Kidney (tissue), 14 donors: Measurements from ENCODE around the gene FCN2. TPM values are rescaled to one million over a fixed set of nuclear protein-coding genes. Genes with fewer than 3 reads are reported as not detected.
A peak's percentile ranks its signal among the peaks of the same experiment; 100 is the strongest.

Experiments
- DNase-seq, 5 donors: peaks; one replicate each; pipeline ENCODE4 v3.0.0-alpha.2; 2013 to 2020
- FAIRE-seq: peaks from 2 replicates; lab custom pipeline; 2012; peaks lifted over from hg19 to GRCh38; lab: Jason Lieb, UNC
- H3K27ac ChIP-seq, 2 donors: one replicate each; pipeline ENCODE4 v1.7.0; 2013; ENCODE audit warnings: low read depth in 2 of 2, low read length in 2 of 2, inconsistent platforms in 1 of 2
- H3K27me3 ChIP-seq: one replicate; pipeline ENCODE4 v1.7.1; 2013; ENCODE audit warnings: low read length, inconsistent platforms; ENCODE audit not compliant: control insufficient read depth, insufficient read depth
- H3K36me3 ChIP-seq, 3 donors: one replicate each; pipeline versions ENCODE4 v1.7.0 to v1.7.1; 2013; ENCODE audit warnings: low read length in 3 of 3, control low read depth in 1 of 3, inconsistent platforms in 1 of 3; ENCODE audit not compliant: insufficient read depth in 3 of 3, control insufficient read depth in 2 of 3
- H3K4me1 ChIP-seq, 3 donors: one replicate each; pipeline versions ENCODE4 v1.7.0 to v1.7.1; 2013; ENCODE audit warnings: low read length in 3 of 3, inconsistent platforms in 1 of 3, low read depth in 1 of 3; ENCODE audit not compliant: control insufficient read depth in 2 of 3, insufficient read depth in 2 of 3
- H3K4me3 ChIP-seq, 3 donors: one replicate each; pipeline versions ENCODE4 v1.7.0 to v1.8.1; 2013; ENCODE audit warnings: low read length in 3 of 3, control low read depth in 1 of 3, inconsistent platforms in 1 of 3
- H3K9ac ChIP-seq, 3 donors: one replicate each; pipeline versions ENCODE4 v1.7.0 to v1.7.1; 2013; ENCODE audit warnings: low read length in 3 of 3, control low read depth in 1 of 3, inconsistent platforms in 1 of 3
- H3K9me3 ChIP-seq, 3 donors: one replicate each; pipeline versions ENCODE4 v1.7.0 to v1.7.1; 2013; ENCODE audit warnings: low read length in 3 of 3, control low read depth in 1 of 3, inconsistent platforms in 1 of 3; ENCODE audit not compliant: control insufficient read depth in 2 of 3, insufficient read depth in 1 of 3
- CTCF ChIP-seq: IDR thresholded peaks from 3 replicates; pipeline ENCODE4 v1.5.1; 2012; ENCODE audit warnings: mild to moderate bottlenecking, moderate library complexity, borderline replicate concordance; ENCODE audit not compliant: insufficient read depth; ENCODE audit errors: extremely low read depth
- intact Hi-C: fragments of 100-400 bp; cut with DNase I; formaldehyde crosslinking; loops from one replicate; pipeline ENCODE4 v1.11.1; 2022
- polyA plus RNA-seq: library from polyadenylated mRNA; stranded (reverse); fragments of 350-450 nt; fragmentation: Illumina TruSeq; extraction: RNeasy Lipid Tissue Mini Kit (QIAGEN cat#74804); gene quantifications from one replicate; pipeline ENCODE4 v1.2.3, GENCODE V29; 2014; ENCODE audit warnings: low read depth, low replicate concordance; ENCODE audit not compliant: insufficient read depth
- total RNA-seq: library from RNA; stranded (reverse); fragmentation: NEBNext Ultra II Directional; extraction: Animal tissue kit (Norgen Biotek cat#: 25700); gene quantifications from one replicate; pipeline ENCODE4 v1.2.1, GENCODE V29; 2021
- donor health status: control.
- donor health status: control.
- donor health status: control.
- donor health status: control.
- donor health status: control.
- donor health status: DM: yes; HTN: yes; CAD: no.
- donor health status: Normal renal cell carcinoma (clear cell type).

FCN2 gene
- total and polyA plus RNA-seq, 2 donors from 2014 or later: 2.8 to 3.6 TPM

GRCh38 chr9:134870746-134871662 lies 9.6 kb upstream of the FCN2 start:
- H3K4me1 ChIP-seq: peaks cover 0 to 2% (median 0%) of the 10 kb centered on the region in 3 donors
- H3K27ac ChIP-seq: no peak overlapping the region
- DNase-seq: peak in 1 of 5 donors; percentile 65
- intact Hi-C loops: no loop called here
- H3K4me3 ChIP-seq: no peak overlapping the region
- TF ChIP-seq CTCF: no peak
- H3K36me3 ChIP-seq: no peaks in the 10 kb centered on the region
- H3K9me3 ChIP-seq: no peaks in the 10 kb centered on the region
- H3K27me3 ChIP-seq: no peaks in the 10 kb centered on the region
- no peak overlapping the region for H3K9ac ChIP-seq
- FAIRE-seq: no peak

- H3K4me1 ChIP-seq: peaks cover 0 to 2% (median 0%) of the 10 kb centered on the region in 3 donors
- H3K4me3 ChIP-seq: no peak overlapping the region
- DNase-seq (peak in 4 of 5 donors; percentile 39 to 93 (median 47)), FAIRE-seq (no peak)
- no peaks in the 10 kb centered on the region for H3K27me3 ChIP-seq
- no peaks in the 10 kb centered on the region for H3K9me3 ChIP-seq
- no peaks in the 10 kb centered on the region for H3K36me3 ChIP-seq
- intact Hi-C loops: no loop called here
- TF ChIP-seq CTCF: no peak
- H3K27ac ChIP-seq: no peak overlapping the region
- H3K9ac ChIP-seq: no peak overlapping the region
Measured at GRCh38 chr9:134871697-134872340, 8.8 kb upstream of the FCN2 start.

- no peaks in the 10 kb centered on the region for H3K9me3 ChIP-seq
- FAIRE-seq (no peak), DNase-seq (peak in 1 of 5 donors; percentile 35)
- H3K4me3 ChIP-seq: no peak overlapping the region
- intact Hi-C loops: no loop called here
- peaks cover 0 to 2% (median 0%) of the 10 kb centered on the region in 3 donors for H3K4me1 ChIP-seq
- no peaks in the 10 kb centered on the region for H3K36me3 ChIP-seq
- H3K9ac ChIP-seq: no peak overlapping the region
- H3K27ac ChIP-seq: no peak overlapping the region
- H3K27me3 ChIP-seq: no peaks in the 10 kb centered on the region
- TF ChIP-seq CTCF: no peak
Measured at GRCh38 chr9:134872482-134873231, 8.0 kb upstream of the FCN2 start.
